NCI-H2196 treated with DMSO at 0.1 percent for 48 hours (cell line): ENCODE measurements around the gene OTOP3.

Experiments
- DNase-seq: peaks from one replicate; lab custom pipeline; 2025; ENCODE audit not compliant: unreplicated experiment; lab: John Stamatoyannopoulos, UW

Gene OTOP3

GRCh38 chr17:74916136-74916850 is 19.4 kb upstream of the OTOP3 start:
- DNase-seq = no peak

DNA sequence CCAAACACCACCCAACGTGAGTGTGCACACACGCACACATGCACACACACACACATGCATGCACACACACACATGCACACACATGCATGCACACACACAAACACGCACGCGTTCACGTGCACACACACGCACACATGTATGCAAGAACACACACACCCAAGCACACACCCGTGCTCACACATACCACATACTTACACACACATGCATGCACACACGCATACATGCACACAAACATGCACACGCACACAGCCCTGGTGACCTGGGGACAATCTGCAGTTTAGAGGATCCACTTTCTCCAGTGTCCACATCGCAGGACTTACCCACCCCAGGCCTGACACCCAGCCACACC is 18.9 kb upstream of the OTOP3 start:
- no peak for DNase-seq

DNA sequence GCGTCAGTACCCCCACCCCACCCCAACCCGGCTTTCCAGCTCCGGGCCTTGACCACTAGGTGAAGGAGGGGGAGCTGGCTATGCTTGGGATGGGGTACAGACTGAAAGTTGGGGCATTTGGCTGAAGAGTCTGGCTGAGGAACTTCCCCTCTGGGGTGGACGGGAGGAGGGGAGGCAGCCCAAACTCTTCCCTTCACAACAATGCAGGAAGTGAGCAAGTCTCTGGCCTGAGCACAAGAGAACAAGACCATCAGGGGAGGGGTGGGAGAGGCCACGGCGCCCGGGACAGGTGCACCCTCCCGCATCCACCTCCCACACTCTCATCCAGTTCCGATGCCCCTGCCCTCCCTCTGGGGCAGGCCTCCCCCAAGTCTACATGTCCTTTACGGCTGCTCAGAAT is 18.3 kb upstream of the OTOP3 start:
- DNase-seq = no peak

DNA sequence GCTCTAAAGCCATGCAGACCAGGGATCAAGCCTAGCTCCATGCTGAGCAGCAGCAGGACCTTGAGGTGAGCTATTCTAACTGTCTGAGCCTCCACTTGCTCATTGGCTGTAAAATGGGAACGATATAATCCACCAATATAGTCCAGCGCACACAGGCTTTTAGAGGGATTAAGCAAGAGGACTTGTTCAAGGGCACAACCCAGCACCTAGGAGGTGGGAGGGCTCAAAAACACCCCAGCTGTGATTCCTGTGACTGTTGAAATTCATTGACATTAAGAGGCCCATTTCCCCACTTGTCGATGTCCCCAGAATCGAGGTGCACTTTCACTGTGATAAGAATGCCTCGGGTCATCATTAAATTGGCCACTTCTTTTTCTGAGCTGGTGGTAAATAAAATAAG is 16.8 kb upstream of the OTOP3 start:
- DNase-seq = no peak

GRCh38 chr17:74919440-74920305 is 16.0 kb upstream of the OTOP3 start:
- DNase-seq = no peak

DNA sequence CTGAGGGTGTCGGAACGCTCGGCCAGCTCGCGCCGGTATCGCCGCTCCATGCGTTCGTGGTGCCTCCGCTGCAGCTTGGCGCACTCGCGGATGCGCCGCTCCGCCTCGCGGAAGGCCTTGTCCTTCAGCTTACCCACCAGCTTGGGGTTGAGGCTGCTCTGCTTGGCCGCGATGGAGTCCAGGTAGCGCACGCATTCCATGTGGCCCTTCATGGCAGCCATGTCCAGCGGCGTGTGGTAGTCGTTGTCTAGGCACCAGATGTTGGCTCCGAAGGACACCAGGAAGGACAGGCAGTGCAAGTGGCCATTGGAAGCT is 15.4 kb upstream of the OTOP3 start:
- no peak for DNase-seq

- DNase-seq = no peak
Measured at GRCh38 chr17:74920642-74921025, 15.1 kb upstream of the OTOP3 start.

DNA sequence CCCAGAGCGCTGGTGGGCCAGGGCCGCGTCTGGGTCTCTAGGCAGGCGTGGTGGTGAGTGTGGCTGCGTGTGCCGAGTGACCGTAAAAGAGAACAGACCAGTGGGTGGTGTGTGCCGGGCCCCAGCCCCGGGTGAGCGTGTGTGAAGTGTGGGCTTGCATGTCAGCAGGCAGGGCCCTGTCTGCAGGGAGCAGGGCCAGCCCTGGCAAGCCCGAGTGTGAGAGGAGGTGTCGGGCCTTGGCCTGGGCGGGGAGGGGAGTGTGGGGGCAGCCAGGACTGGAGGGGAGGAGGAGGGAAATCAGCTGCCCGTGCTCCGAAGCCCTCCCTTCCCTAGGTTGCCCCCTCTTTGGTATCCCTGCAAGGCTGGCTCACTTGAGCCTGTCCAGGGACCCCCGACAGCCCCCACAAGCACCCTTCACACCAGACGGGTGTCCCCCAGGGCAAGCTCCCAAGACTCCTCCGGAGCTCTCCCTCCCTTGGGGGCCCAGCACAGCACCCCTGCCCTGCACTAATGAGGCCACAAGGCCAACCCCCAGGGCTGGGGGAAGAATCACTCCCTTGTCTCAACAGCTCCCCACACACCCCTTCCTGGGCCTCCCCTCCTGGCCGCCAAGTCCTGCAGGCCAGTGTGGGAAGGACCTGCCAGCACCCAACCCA is 14.5 kb upstream of the OTOP3 start:
- no peak for DNase-seq

- no peak for DNase-seq
Measured at GRCh38 chr17:74921769-74922168, 13.9 kb upstream of the OTOP3 start.

GRCh38 chr17:74922172-74922571 is 13.5 kb upstream of the OTOP3 start:
- no peak for DNase-seq

DNA sequence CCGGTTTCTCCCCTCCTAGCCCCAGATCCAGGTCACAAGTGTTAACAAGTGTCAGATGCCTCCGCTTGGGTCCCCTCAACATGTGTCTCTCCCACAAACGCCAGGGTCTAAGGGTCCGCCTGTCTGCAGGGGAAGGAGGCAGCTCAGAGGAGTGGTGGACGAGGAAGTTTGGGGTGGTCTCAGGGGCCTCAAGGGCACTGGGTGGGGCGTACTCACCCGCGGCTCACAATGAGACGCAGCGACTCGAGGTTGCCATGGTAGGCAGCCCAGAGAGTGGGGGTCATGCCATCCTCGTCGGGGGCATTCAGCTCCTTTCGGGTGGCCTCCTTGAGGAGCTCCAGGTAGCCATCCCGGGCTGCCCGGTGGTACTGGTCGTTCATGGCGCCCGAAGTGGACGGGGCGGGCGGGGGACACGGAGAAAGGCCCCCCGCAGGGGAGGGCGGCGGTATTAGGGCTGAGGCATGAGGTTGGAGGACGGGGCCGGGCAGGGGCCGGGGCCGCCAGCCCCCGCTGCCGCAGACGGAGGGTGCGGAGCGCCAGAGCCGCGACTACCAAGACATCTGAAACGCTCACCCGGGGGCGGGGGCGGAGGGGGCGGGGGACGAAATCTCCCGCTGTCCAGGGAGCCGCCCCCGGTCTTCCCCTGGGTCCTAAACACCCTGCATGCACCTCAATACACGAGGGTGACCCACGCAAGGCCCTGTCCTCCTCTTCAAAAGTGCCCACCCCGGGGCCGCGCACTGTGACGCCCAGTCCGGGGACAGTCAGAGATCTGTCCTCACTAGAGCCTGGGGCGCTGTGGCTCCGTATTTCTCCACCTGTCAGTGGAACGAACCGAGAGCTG is 12.8 kb upstream of the OTOP3 start, which contains the start of gene USH1G:
USH1G (minus strand) TSS at position 562 of the 844 bp plus-strand sequence; CDS start at position 380, 182 bp downstream.
- no peak for DNase-seq

DNA sequence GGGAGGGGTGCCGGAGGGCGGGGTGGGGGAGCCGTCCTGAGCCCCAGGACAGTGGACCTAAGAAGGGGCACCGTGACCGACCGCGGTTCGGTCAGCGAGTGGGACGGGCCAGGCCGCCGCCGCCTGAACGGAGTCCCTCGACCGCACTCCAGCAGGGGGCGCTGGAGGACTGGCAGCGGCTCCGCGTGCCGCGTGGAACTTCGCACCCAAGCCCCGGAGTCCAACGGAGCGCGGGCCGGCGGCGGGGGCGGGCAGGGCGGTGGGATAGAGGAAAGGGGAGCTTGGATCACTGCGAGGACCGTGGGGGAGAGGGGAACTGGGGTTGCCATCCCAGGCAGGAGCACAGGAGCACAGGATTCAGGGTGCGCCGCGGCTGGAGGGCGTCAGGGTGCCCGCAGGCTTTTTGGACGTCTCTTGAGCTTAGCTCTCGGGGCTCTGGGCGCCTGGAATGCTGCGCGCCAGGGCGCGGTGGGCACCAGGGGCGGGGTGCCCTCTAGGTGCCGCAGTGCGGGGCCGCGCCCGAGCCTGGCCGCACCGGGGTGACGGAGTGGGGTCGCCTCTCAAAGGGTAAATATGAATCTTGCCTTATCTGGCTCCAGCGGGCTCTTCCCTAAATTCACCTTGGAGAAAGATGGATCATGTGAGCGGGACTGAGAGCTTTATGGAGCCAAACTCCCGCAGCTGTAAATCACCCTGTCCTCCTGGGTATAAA is 12.0 kb upstream of the OTOP3 start:
- DNase-seq = peak; percentile 21

- DNase-seq = no peak
Measured at GRCh38 chr17:74924250-74924948, 11.3 kb upstream of the OTOP3 start, which contains the start of gene OTOP2. TSS of gene OTOP2 (plus strand) at chr17:74924273. CDS start at chr17:74924633, 360 bp downstream.

DNA sequence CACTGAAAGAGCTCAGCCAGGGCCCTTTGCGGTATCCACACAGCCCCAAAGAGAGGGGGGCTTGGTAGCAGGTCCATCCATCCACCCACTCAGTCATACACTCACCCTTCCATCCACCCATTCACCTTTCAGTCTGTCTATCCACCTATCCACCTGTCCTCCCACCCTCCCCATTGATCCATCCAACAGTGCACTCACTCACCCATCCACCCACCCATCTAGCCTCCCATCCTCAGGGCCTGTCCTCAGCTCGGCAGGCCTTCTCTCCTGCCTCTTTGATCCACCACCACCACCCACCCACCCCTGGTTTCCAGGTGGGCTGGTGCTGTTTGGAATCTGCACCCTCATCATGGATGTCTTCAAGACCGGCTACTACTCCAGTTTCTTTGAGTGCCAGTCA is 10.5 kb upstream of the OTOP3 start:
- no peak for DNase-seq

DNA sequence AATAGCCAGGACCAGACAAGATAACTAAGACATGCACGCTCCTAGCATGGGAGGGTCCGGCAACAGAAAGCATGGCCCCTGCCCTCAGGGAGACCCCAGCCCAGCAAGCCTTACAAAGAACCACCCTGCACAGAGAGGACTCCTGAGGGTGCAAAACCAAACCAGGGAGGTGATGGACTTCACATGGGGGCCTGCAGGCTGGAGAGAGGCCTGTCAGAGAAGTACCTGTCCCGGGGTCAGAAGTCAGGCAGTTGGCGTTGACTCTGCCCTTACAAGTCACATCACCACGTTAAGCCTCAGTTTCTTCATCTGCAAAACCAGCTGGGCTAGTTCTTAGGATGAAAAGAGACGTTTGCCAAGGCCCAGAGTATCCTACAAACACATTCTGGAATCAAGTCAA is 6.9 kb upstream of the OTOP3 start:
- no peak for DNase-seq

GRCh38 chr17:74930535-74931036 is 5.1 kb upstream of the OTOP3 start:
- no peak for DNase-seq

DNA sequence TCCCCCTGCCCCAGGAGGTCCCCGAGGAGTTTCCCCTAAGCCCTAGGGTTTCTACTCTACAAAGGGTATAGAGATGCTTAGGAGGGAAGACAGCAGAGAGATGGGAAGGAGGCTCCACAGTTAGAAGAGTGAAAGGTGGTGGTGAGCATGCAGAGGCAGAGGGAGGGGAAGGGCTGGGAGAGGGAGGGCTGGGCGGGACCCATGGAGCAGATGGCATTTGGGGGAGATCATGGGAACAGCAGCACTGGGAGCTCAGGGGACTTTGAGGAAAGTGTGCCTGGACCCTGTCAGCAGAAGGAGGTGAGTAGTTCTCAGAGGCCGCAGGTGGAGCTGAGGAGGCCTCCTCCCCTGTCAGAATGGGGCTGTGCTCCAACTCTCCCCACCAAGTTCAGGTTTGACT is 650 bp upstream of the OTOP3 start:
- DNase-seq = no peak

DNA sequence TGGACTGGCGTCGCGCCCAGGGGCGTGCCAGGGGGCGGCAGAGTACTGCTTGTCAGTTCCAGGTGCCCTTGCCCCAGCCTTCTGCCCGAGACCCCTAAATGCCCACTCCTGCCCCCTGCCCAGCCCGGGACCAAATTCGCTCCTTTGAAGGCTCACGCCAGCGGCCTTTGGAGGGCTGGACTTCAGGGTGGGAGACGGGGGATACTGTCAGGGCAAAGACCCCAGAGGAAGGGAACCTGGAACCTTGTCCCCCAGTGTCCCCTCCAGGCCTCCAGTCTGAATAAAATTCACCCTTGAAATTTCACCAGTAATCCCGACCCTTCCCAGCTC is 737 bp downstream of the OTOP3 start:
- no peak for DNase-seq

DNA sequence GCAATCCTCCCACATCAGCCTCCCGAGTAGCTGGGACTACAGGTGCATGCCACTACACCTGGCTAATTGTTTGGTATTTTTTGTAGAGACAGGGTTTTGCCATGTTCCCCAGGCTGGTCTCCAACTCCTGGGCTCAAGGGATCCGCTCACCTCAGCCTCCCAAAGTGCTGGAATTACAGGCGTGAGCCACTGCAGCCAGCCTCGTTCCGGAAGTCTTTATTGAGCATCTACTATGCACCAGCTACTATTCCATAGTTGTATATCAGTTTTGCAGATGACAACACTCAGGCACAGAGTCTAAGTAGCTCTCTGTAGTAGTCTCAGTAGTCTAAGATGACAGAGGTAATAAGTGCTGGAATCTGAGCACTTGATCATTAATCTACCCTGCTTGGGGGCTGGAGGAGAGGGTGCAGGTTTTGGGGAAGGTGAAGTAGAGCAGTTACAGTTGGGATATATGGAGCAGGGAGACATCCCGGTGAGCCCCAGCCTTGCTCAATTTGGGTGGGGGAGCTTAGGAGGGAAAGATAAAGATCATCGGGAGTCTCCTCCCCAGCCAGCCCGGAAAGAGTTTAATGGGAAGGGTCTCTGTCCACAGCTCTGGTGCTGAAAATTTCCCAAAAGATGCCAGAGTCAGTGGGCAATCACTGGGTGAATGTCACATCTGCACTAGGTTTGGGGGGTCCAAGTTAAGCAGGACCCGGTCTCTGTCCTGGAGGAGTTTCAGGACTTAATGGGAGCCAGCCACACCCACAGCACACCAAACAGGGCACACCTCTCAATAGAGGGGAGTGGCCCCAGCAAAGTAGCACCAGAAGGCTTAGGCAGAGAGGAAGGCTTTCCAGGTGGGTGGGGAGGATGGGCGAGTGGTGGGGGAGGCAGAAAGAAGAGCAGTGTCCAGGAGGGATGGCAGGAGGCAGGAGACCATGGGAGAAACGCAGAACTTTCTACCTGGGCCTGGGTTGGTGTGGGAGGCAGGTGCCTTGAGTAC is 1.7 kb downstream of the OTOP3 start:
- DNase-seq = no peak
